Neural progenitor cell (in vitro differentiated cells): Measurements from ENCODE around the gene UCK2. TPM values are rescaled to one million over a fixed set of nuclear protein-coding genes. Genes with fewer than 3 reads are reported as not detected.

Experiments
- DNase-seq: peaks from one replicate; pipeline ENCODE4 v3.0.0-alpha.2; 2016; ENCODE audit warnings: low spot score
- H2AFZ ChIP-seq: fragments of 200-600 bp; sonication (generic); replicated peaks from 2 replicates; pipeline ENCODE4 v1.6.1; 2016; ENCODE audit warnings: antibody characterized with exemption
- H3F3A ChIP-seq: fragments of 200-600 bp; sonication (generic); 2 replicates; pipeline ENCODE4 v1.6.1; 2016; ENCODE audit warnings: antibody characterized with exemption, low read depth
- H3K27ac ChIP-seq: fragments of 200-600 bp; sonication (generic); 2 replicates; pipeline ENCODE4 v1.5.1; 2016; ENCODE audit warnings: mild to moderate bottlenecking
- H3K27me3 ChIP-seq: fragments of 200-600 bp; sonication (generic); 2 replicates; pipeline ENCODE4 v1.6.1; 2016; ENCODE audit warnings: mild to moderate bottlenecking, moderate library complexity
- H3K36me3 ChIP-seq: fragments of 200-600 bp; sonication (generic); 2 replicates; pipeline ENCODE4 v1.5.1; 2016
- H3K4me1 ChIP-seq: fragments of 200-600 bp; sonication (generic); 2 replicates; pipeline ENCODE4 v1.6.1; 2016; ENCODE audit warnings: mixed run types
- H3K4me2 ChIP-seq: fragments of 200-600 bp; sonication (generic); 2 replicates; pipeline ENCODE4 v1.6.1; 2016
- H3K4me3 ChIP-seq: fragments of 200-600 bp; sonication (generic); 2 replicates; pipeline ENCODE4 v1.5.1; 2016
- H3K79me2 ChIP-seq: fragments of 200-600 bp; sonication (generic); 2 replicates; pipeline ENCODE4 v1.6.1; 2016; ENCODE audit warnings: low read depth
- H3K9ac ChIP-seq: fragments of 200-600 bp; sonication (generic); 2 replicates; pipeline ENCODE4 v1.6.1; 2016
- H3K9me3 ChIP-seq: fragments of 200-600 bp; sonication (generic); 2 replicates; pipeline ENCODE4 v1.5.1; 2016; ENCODE audit warnings: low read depth
- H4K20me1 ChIP-seq: fragments of 200-600 bp; sonication (generic); 2 replicates; pipeline ENCODE4 v1.6.1; 2016; ENCODE audit warnings: low read depth
- H3K27ac Mint-ChIP-seq: 3 replicates; pipeline ENCODE4 v1.8.0; 2021; ENCODE audit warnings: mixed read lengths
- H3K27me3 Mint-ChIP-seq: 2 replicates; pipeline ENCODE4 v1.8.0; 2022; ENCODE audit warnings: low read depth, mild to moderate bottlenecking, inconsistent platforms, moderate library complexity, mixed read lengths; ENCODE audit not compliant: insufficient read depth
- H3K36me3 Mint-ChIP-seq: 3 replicates; pipeline ENCODE4 v1.8.0; 2021; ENCODE audit warnings: mixed read lengths
- H3K4me1 Mint-ChIP-seq: 3 replicates; pipeline ENCODE4 v1.8.0; 2021; ENCODE audit warnings: mixed read lengths
- H3K4me3 Mint-ChIP-seq: 3 replicates; pipeline ENCODE4 v1.8.0; 2021; ENCODE audit warnings: mild to moderate bottlenecking, moderate library complexity, mixed read lengths
- H3K9me3 Mint-ChIP-seq: 3 replicates; pipeline ENCODE4 v1.8.0; 2020; ENCODE audit warnings: mixed read lengths
- EZH2 ChIP-seq: fragments of 200-600 bp; sonication (generic); IDR thresholded peaks from 2 replicates; pipeline ENCODE4 v1.6.1; 2017; ENCODE audit warnings: antibody characterized with exemption, mild to moderate bottlenecking, moderate library complexity
- EZH2phosphoT487 ChIP-seq: fragments of 200-600 bp; sonication (generic); IDR thresholded peaks from 2 replicates; pipeline ENCODE4 v1.6.1; 2017; ENCODE audit warnings: antibody characterized with exemption
- total RNA-seq: library from RNA; depleted of rRNA; stranded (reverse); fragments of >200 nt; gene quantifications from 2 replicates; pipeline ENCODE4 v1.2.3, GENCODE V29; 2015; ENCODE audit warnings: low replicate concordance
- TF ChIP-seq, protein P1 (sequence below): fragments of 200-600 bp; sonication (generic); IDR thresholded peaks from 2 replicates; pipeline ENCODE4 v1.5.1; 2017; ENCODE audit warnings: antibody characterized with exemption, mild to moderate bottlenecking

UCK2 gene
- total RNA-seq, 1 donor from 2014 or later: 43.8 TPM

DNA sequence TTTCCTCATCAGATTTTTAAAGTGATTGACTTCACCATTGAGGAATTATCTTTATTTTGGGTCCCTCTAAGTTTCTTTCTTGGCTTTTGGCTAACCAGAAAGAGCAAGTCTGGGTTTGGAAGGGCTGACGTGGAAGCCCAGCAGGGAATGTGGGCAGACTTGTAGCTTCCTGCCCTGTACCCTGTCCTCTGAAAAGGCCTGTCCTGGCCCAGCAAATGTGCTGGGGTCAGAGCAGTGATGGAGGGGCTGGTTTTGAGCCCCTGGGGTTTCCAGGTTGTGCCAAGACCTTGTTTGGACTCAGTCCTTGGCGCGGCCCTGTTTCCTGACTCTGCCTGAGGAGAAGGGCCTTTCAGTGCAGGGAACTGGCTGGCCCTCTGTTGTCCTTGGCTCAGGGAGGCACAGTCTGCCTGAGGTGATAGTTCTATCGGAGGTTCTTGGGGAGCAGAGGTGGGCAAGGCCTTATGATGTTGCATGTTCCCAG is 72.1 kb downstream of the UCK2 start:
- Mint-ChIP-seq H3K4me1 (peaks cover 3% of the 10 kb centered on the region), H3K27ac (no peak overlapping the region), H3K36me3 (peaks cover 24% of the 10 kb centered on the region), H3K9me3 (no peaks in the 10 kb centered on the region), H3K27me3 (no peaks in the 10 kb centered on the region), H3K4me3 (no peak overlapping the region)
- TF ChIP-seq, protein P1, sequence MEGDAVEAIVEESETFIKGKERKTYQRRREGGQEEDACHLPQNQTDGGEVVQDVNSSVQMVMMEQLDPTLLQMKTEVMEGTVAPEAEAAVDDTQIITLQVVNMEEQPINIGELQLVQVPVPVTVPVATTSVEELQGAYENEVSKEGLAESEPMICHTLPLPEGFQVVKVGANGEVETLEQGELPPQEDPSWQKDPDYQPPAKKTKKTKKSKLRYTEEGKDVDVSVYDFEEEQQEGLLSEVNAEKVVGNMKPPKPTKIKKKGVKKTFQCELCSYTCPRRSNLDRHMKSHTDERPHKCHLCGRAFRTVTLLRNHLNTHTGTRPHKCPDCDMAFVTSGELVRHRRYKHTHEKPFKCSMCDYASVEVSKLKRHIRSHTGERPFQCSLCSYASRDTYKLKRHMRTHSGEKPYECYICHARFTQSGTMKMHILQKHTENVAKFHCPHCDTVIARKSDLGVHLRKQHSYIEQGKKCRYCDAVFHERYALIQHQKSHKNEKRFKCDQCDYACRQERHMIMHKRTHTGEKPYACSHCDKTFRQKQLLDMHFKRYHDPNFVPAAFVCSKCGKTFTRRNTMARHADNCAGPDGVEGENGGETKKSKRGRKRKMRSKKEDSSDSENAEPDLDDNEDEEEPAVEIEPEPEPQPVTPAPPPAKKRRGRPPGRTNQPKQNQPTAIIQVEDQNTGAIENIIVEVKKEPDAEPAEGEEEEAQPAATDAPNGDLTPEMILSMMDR: no peak
- TF ChIP-seq EZH2: no peak
- TF ChIP-seq EZH2phosphoT487: no peak
- H3K4me1 ChIP-seq: no peaks in the 10 kb centered on the region
- no peaks in the 10 kb centered on the region for H3K27me3 ChIP-seq
- H3K4me2 ChIP-seq: no peak overlapping the region
- H3K9me3 ChIP-seq: no peaks in the 10 kb centered on the region
- no peaks in the 10 kb centered on the region for H3K79me2 ChIP-seq
- H2AFZ ChIP-seq: no peak overlapping the region
- no peak overlapping the region for H3K4me3 ChIP-seq
- no peaks in the 10 kb centered on the region for H3K36me3 ChIP-seq
- H4K20me1 ChIP-seq: peaks cover 3% of the 10 kb centered on the region
- no peak overlapping the region for H3K27ac ChIP-seq
- H3F3A ChIP-seq: no peaks in the 10 kb centered on the region
- no peak overlapping the region for H3K9ac ChIP-seq
- no peak for DNase-seq

DNA sequence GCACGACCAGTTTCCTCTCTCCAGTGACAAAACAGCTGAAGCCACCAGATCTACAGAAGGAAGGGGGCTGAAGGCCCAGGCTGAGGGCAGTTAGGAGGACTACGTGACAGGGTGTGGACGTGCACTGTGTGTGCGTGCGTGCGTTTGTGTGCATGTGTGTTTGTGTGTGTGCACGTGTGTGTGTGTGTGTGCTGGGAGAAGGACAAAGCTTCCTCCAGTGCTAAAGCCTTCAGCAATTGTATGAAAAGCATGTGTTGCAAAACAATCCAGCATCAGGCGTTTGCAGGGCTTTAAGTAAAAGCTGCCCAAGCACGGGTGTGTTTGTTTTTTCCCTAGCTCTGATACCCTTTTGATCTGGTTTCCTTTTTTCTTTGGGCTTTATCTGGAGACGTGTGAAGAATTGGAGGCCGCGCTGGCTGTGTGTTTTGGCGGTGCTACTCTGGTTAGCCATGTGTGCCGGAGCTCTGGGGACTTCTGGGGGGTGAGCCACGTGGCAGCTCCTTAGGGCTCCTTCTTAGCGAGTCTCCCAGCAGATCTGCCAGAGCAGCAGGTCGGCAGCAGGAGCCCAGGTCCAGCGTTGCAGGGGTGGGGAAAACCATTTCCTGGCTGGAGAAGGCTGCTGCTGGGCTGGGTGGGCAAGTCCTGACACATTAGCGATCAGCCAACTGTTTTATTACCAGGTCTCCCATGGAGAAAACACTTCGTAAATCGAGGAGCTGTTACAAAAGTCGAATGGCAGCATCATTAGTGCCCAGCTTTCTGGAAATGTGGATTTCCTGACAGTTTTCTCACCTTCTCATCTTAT is 73.4 kb downstream of the UCK2 start:
- Mint-ChIP-seq H3K9me3 (no peaks in the 10 kb centered on the region), H3K36me3 (peaks cover 18% of the 10 kb centered on the region), H3K27ac (no peak overlapping the region), H3K27me3 (no peaks in the 10 kb centered on the region), H3K4me3 (no peak overlapping the region), H3K4me1 (peaks cover 3% of the 10 kb centered on the region)
- Histone ChIP-seq H3K4me3 (no peak overlapping the region), H3K36me3 (no peaks in the 10 kb centered on the region), H3F3A (no peaks in the 10 kb centered on the region), H3K27ac (no peak overlapping the region), H3K9me3 (no peaks in the 10 kb centered on the region), H2AFZ (no peak overlapping the region), H3K4me2 (no peak overlapping the region), H4K20me1 (peaks cover 3% of the 10 kb centered on the region), H3K4me1 (no peaks in the 10 kb centered on the region), H3K79me2 (no peaks in the 10 kb centered on the region), H3K9ac (no peak overlapping the region), H3K27me3 (no peaks in the 10 kb centered on the region)
- DNase-seq: no peak
- no peak for TF ChIP-seq EZH2

DNA sequence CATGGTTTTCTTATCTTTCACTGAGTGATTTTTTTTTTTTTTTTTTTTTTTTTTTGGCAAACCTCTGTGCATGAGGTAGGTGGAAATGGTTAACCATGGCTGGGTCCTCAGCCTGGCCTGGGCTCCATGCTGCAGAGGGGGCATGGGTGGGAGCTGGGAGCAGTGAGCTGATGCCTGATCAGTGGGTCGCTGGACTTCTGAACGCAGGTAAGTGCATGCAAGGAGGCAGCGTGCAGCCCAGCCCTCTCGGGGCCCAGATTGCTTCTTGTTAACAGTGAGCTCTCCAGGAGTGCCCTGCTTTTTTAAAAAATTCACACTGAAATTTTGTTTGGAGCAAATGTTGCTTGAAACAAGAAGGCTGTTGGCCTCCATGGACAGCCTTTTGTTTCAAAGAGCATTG is 75.2 kb downstream of the UCK2 start:
- Histone ChIP-seq H3K4me1 (no peaks in the 10 kb centered on the region), H3K79me2 (no peaks in the 10 kb centered on the region), H3K4me2 (no peak overlapping the region), H3K27me3 (no peaks in the 10 kb centered on the region), H3K9ac (no peak overlapping the region), H3K4me3 (no peak overlapping the region), H3F3A (no peaks in the 10 kb centered on the region), H4K20me1 (peaks cover 3% of the 10 kb centered on the region), H2AFZ (no peak overlapping the region), H3K9me3 (no peaks in the 10 kb centered on the region), H3K36me3 (no peaks in the 10 kb centered on the region), H3K27ac (no peak overlapping the region)
- H3K36me3 Mint-ChIP-seq: peaks cover 19% of the 10 kb centered on the region
- H3K4me3 Mint-ChIP-seq: no peak overlapping the region
- no peak for DNase-seq
- H3K9me3 Mint-ChIP-seq: no peaks in the 10 kb centered on the region
- H3K4me1 Mint-ChIP-seq: peaks cover 3% of the 10 kb centered on the region
- no peak for TF ChIP-seq EZH2phosphoT487
- TF ChIP-seq, protein P1: no peak
- no peak for TF ChIP-seq EZH2
- no peaks in the 10 kb centered on the region for H3K27me3 Mint-ChIP-seq
- H3K27ac Mint-ChIP-seq: no peak overlapping the region

DNA sequence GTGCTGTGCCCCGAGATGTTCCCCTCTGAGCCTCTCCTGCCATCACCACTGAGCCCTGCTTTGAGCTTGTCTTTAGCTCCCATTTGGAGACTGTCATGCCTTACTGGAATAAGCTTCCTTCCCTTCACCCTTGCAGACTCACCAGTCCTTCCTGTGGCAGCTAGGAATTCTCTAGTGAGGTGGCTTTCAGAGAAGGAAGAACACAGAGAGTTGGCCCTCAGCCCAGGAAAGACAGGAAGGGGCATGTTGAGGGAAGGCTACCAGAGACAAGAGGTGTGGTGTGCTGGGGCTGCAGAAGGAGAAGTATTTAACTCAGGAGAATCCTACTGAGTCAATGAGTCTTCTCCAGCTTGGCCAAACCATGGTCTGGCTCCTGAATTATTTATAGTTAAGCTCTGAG is 76.3 kb downstream of the UCK2 start:
- Mint-ChIP-seq H3K27ac (no peak overlapping the region), H3K9me3 (no peaks in the 10 kb centered on the region), H3K27me3 (no peaks in the 10 kb centered on the region), H3K4me3 (no peak overlapping the region), H3K4me1 (peaks cover 3% of the 10 kb centered on the region), H3K36me3 (peaks cover 24% of the 10 kb centered on the region)
- Histone ChIP-seq H3K4me2 (no peak overlapping the region), H3K27ac (no peak overlapping the region), H3K79me2 (no peaks in the 10 kb centered on the region), H3K4me3 (no peak overlapping the region), H3K4me1 (no peaks in the 10 kb centered on the region), H3K9ac (no peak overlapping the region), H4K20me1 (peaks cover 3% of the 10 kb centered on the region), H3F3A (no peaks in the 10 kb centered on the region), H3K27me3 (no peaks in the 10 kb centered on the region), H2AFZ (no peak overlapping the region), H3K9me3 (no peaks in the 10 kb centered on the region), H3K36me3 (no peaks in the 10 kb centered on the region)
- no peak for TF ChIP-seq EZH2phosphoT487
- no peak for DNase-seq
